ENCODE measurements around the gene CDH2. TPM values are rescaled to one million over a fixed set of nuclear protein-coding genes. Genes with fewer than 3 reads are reported as not detected.

Gene CDH2
- total RNA-seq, 1 experiment from 2014 or later: 36.2 TPM

DNA sequence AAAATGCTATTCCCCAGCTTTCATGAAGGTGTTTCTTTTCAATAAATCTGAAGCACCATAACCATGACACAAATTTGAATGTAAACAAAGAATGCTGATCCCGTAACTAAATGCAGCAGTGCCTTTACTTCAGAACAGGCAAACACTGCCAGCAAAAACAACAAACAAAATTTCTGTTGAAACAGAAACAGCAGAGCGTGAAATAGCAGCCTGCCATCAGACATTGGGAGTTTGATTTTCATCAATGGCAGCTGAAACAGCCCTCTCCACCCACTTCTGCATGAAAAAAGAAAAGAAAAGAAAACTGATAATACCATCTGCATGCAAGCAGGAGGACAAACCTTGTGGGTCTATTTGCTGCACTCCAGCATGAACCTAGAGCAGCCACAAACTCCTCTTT lies 128.3 kb downstream of the CDH2 start:
- H3K9me3 ChIP-seq (ENCODE audit: control insufficient read depth, low read depth, low read length): no peaks in the 10 kb centered on the region
- no peak overlapping the region for H3K4ac ChIP-seq (ENCODE audit: low read depth, low read length)
- WGBS (ENCODE audit: extremely low coverage, insufficient read length, low lambda C conversion rate): no CpG with 5 or more reads among the region's 2 CpGs
- H3K23me2 ChIP-seq (ENCODE audit: insufficient read length, low read depth, low read length, poor library complexity, severe bottlenecking): no peaks in the 10 kb centered on the region
- no peak overlapping the region for H4K91ac ChIP-seq (ENCODE audit: insufficient read length, low read depth, low read length)
- no peak for DNase-seq
- H2BK15ac ChIP-seq (ENCODE audit: low read depth, low read length): no peak overlapping the region
- H3K56ac ChIP-seq (ENCODE audit: insufficient read length, low read depth, low read length): no peak overlapping the region
- H3K36me3 Mint-ChIP-seq (ENCODE audit: insufficient read depth in 1 of 3, low read depth in 3 of 3): no peaks in the 10 kb centered on the region
- H3K4me2 ChIP-seq (ENCODE audit: insufficient read depth, insufficient read length, low read length): no peak overlapping the region
- no peak overlapping the region for H2AK5ac ChIP-seq (ENCODE audit: insufficient read length, low read length)
- peaks cover 20% of the 10 kb centered on the region for H3K4me1 ChIP-seq (ENCODE audit: insufficient read depth, low read length)
- H3K4me1 Mint-ChIP-seq: peaks cover 38 to 48% of the 10 kb centered on the region in 2 experiments
- H3K79me1 ChIP-seq (ENCODE audit: insufficient read depth, low read depth, low read length, poor library complexity, severe bottlenecking): no peaks in the 10 kb centered on the region
- no peak overlapping the region for H3K18ac ChIP-seq (ENCODE audit: insufficient read length, low read depth, low read length)
- H3K27ac ChIP-seq (ENCODE audit: insufficient read length, low read depth, low read length): no peak overlapping the region
- no peaks in the 10 kb centered on the region for H3K27me3 ChIP-seq (ENCODE audit: insufficient read depth, low read length)
- no peak overlapping the region for H2BK5ac ChIP-seq (ENCODE audit: insufficient read length, low read length)
- H4K8ac ChIP-seq (replicated peaks; ENCODE audit: insufficient read length, low read depth, low read length): no peak overlapping the region
- H2AFZ ChIP-seq (ENCODE audit: low read length): no peak overlapping the region
- H2BK12ac ChIP-seq (ENCODE audit: insufficient read length, low read depth, low read length): no peak overlapping the region
- no peaks in the 10 kb centered on the region for H3K9me3 Mint-ChIP-seq
- H3K14ac ChIP-seq (ENCODE audit: insufficient read depth, low read length): no peak overlapping the region
- no peak overlapping the region for H3K23ac ChIP-seq (ENCODE audit: insufficient read length, low read depth, low read length)
- no peak overlapping the region for H3K4me3 Mint-ChIP-seq
- H4K20me1 ChIP-seq (ENCODE audit: control insufficient read depth, insufficient read depth, insufficient read length): no peaks in the 10 kb centered on the region
- no peak overlapping the region for H2BK120ac ChIP-seq (ENCODE audit: low read depth, low read length, poor library complexity, severe bottlenecking)
- H2BK20ac ChIP-seq (ENCODE audit: low read depth, low read length, poor library complexity, severe bottlenecking): no peak overlapping the region
- H4K5ac ChIP-seq (ENCODE audit: insufficient read length, low read depth, low read length): no peak overlapping the region
- H3T11ph ChIP-seq (ENCODE audit: low read length): no peak overlapping the region
- TF ChIP-seq, protein P1, sequence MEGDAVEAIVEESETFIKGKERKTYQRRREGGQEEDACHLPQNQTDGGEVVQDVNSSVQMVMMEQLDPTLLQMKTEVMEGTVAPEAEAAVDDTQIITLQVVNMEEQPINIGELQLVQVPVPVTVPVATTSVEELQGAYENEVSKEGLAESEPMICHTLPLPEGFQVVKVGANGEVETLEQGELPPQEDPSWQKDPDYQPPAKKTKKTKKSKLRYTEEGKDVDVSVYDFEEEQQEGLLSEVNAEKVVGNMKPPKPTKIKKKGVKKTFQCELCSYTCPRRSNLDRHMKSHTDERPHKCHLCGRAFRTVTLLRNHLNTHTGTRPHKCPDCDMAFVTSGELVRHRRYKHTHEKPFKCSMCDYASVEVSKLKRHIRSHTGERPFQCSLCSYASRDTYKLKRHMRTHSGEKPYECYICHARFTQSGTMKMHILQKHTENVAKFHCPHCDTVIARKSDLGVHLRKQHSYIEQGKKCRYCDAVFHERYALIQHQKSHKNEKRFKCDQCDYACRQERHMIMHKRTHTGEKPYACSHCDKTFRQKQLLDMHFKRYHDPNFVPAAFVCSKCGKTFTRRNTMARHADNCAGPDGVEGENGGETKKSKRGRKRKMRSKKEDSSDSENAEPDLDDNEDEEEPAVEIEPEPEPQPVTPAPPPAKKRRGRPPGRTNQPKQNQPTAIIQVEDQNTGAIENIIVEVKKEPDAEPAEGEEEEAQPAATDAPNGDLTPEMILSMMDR (conservative IDR thresholded peaks at IDR 0.05): no peak
- H3K79me2 ChIP-seq (ENCODE audit: insufficient read depth, low read length): no peaks in the 10 kb centered on the region
- H3K9ac ChIP-seq (ENCODE audit: extremely low read depth, insufficient read length, low read length): no peak overlapping the region
- peak overlapping the region in 1 of 3 experiments; percentile 72; a peak in 2 of 7 replicates for H3K27ac Mint-ChIP-seq
- no peaks in the 10 kb centered on the region for H3K27me3 Mint-ChIP-seq (ENCODE audit: low read depth)
